ENCODE results near the gene HEG1.

Gene HEG1

GRCh38 chr3:125076464-125076863 lies 20.7 kb upstream of the HEG1 start:
- no peak for TF ChIP-seq CTCF (IDR thresholded peaks at IDR 0.05)
- no peaks in the 10 kb centered on the region for H3K27me3 ChIP-seq
- no peak overlapping the region for H3K4me3 ChIP-seq (ENCODE audit: low read depth in 1 of 2, low read length in 1 of 2)
- no peak overlapping the region for H3K27ac ChIP-seq
- H3K9me3 ChIP-seq, result no peaks in the 10 kb centered on the region
- H3K4me1 ChIP-seq (ENCODE audit: control insufficient read depth in 1 of 2, insufficient read depth in 1 of 2, low read depth in 1 of 2, low read length in 1 of 2), result peaks cover 16 to 32% of the 10 kb centered on the region in 2 experiments
- no peaks in the 10 kb centered on the region for H3K36me3 ChIP-seq

GRCh38 chr3:125075738-125076137 lies 19.9 kb upstream of the HEG1 start:
- no peaks in the 10 kb centered on the region for H3K36me3 ChIP-seq
- no peak overlapping the region for H3K27ac ChIP-seq
- H3K9me3 ChIP-seq, result no peaks in the 10 kb centered on the region
- H3K4me3 ChIP-seq (ENCODE audit: low read depth in 1 of 2, low read length in 1 of 2), result no peak overlapping the region
- H3K4me1 ChIP-seq (ENCODE audit: control insufficient read depth in 1 of 2, insufficient read depth in 1 of 2, low read depth in 1 of 2, low read length in 1 of 2), result peaks cover 16 to 31% of the 10 kb centered on the region in 2 experiments
- TF ChIP-seq CTCF (IDR thresholded peaks at IDR 0.05), result no peak
- no peaks in the 10 kb centered on the region for H3K27me3 ChIP-seq

GRCh38 chr3:125073390-125073905 lies 17.7 kb upstream of the HEG1 start:
- Histone ChIP-seq H3K4me3 (ENCODE audit: low read depth in 1 of 2, low read length in 1 of 2) (no peak overlapping the region), H3K36me3 (no peaks in the 10 kb centered on the region), H3K27ac (no peak overlapping the region), H3K27me3 (no peaks in the 10 kb centered on the region), H3K4me1 (ENCODE audit: control insufficient read depth in 1 of 2, insufficient read depth in 1 of 2, low read depth in 1 of 2, low read length in 1 of 2) (peaks cover 0 to 8% of the 10 kb centered on the region in 2 experiments), H3K9me3 (no peaks in the 10 kb centered on the region)
- no peak for TF ChIP-seq CTCF (IDR thresholded peaks at IDR 0.05)

GRCh38 chr3:125072749-125073389 lies 17.1 kb upstream of the HEG1 start:
- no peaks in the 10 kb centered on the region for H3K36me3 ChIP-seq
- no peak for TF ChIP-seq CTCF (IDR thresholded peaks at IDR 0.05)
- H3K4me3 ChIP-seq (ENCODE audit: low read depth in 1 of 2, low read length in 1 of 2), result no peak overlapping the region
- H3K4me1 ChIP-seq (ENCODE audit: control insufficient read depth in 1 of 2, insufficient read depth in 1 of 2, low read depth in 1 of 2, low read length in 1 of 2), result peaks cover 0 to 3% of the 10 kb centered on the region in 2 experiments
- H3K27ac ChIP-seq, result no peak overlapping the region
- no peaks in the 10 kb centered on the region for H3K27me3 ChIP-seq
- no peaks in the 10 kb centered on the region for H3K9me3 ChIP-seq

GRCh38 chr3:125072301-125072700 lies 16.5 kb upstream of the HEG1 start:
- Histone ChIP-seq H3K4me3 (ENCODE audit: low read depth in 1 of 2, low read length in 1 of 2) (no peak overlapping the region), H3K27ac (no peak overlapping the region), H3K4me1 (ENCODE audit: control insufficient read depth in 1 of 2, insufficient read depth in 1 of 2, low read depth in 1 of 2, low read length in 1 of 2) (no peaks in the 10 kb centered on the region), H3K27me3 (no peaks in the 10 kb centered on the region), H3K9me3 (no peaks in the 10 kb centered on the region), H3K36me3 (no peaks in the 10 kb centered on the region)
- no peak for TF ChIP-seq CTCF (IDR thresholded peaks at IDR 0.05)
